BE2C (cell line): ENCODE measurements around the gene NEK9.

Experiments used
- DNase-seq: peaks from one replicate; pipeline ENCODE4 v3.0.0-alpha.2; 2020
- H3K27me3 ChIP-seq: fragments of 250-450 bp; sonication (Bioruptor Pico); 2 replicates; pipeline ENCODE4 v1.5.1; 2020; ENCODE audit warnings: mild to moderate bottlenecking
- H3K36me3 ChIP-seq: fragments of 250-450 bp; sonication (Bioruptor Pico); 2 replicates; pipeline ENCODE4 v1.5.1; 2020; ENCODE audit warnings: mild to moderate bottlenecking
- H3K4me1 ChIP-seq: fragments of 250-450 bp; sonication (Bioruptor Pico); 2 replicates; pipeline ENCODE4 v1.5.1; 2020
- H3K4me3 ChIP-seq: 2 replicates; pipeline ENCODE4 v1.5.1; 2011; ENCODE audit warnings: low read depth, low read length
- H3K9me3 ChIP-seq: fragments of 250-450 bp; sonication (Bioruptor Pico); 2 replicates; pipeline ENCODE4 v1.5.1; 2020
- TF ChIP-seq, protein P1 (sequence below): IDR thresholded peaks from 2 replicates; pipeline ENCODE4 v1.5.1; 2012; ENCODE audit warnings: mild to moderate bottlenecking, low read depth, low read length

Gene NEK9

DNA sequence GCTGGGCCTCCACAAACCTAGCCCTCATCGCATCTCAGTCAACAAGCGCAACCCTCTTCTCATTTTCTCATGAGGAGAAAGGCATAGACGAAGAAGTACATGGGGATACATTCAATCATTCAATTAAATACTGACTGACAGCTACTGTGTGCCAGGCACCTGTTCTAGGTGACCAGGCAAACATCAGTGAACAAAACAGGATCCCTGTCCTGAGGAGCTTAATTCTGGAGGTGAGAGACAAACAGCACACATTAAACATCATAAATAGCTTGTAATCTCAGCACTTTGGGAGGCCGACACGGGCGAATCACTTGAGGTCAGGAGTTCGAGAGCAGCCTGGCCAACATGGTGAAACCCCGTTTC lies 62.7 kb downstream of the NEK9 start:
- Histone ChIP-seq H3K4me1 (no peaks in the 10 kb centered on the region), H3K27me3 (no peaks in the 10 kb centered on the region), H3K4me3 (peak overlapping the region; percentile 88), H3K9me3 (no peaks in the 10 kb centered on the region), H3K36me3 (peaks cover 15% of the 10 kb centered on the region)
- DNase-seq = no peak
- TF ChIP-seq, protein P1, sequence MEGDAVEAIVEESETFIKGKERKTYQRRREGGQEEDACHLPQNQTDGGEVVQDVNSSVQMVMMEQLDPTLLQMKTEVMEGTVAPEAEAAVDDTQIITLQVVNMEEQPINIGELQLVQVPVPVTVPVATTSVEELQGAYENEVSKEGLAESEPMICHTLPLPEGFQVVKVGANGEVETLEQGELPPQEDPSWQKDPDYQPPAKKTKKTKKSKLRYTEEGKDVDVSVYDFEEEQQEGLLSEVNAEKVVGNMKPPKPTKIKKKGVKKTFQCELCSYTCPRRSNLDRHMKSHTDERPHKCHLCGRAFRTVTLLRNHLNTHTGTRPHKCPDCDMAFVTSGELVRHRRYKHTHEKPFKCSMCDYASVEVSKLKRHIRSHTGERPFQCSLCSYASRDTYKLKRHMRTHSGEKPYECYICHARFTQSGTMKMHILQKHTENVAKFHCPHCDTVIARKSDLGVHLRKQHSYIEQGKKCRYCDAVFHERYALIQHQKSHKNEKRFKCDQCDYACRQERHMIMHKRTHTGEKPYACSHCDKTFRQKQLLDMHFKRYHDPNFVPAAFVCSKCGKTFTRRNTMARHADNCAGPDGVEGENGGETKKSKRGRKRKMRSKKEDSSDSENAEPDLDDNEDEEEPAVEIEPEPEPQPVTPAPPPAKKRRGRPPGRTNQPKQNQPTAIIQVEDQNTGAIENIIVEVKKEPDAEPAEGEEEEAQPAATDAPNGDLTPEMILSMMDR = no peak

DNA sequence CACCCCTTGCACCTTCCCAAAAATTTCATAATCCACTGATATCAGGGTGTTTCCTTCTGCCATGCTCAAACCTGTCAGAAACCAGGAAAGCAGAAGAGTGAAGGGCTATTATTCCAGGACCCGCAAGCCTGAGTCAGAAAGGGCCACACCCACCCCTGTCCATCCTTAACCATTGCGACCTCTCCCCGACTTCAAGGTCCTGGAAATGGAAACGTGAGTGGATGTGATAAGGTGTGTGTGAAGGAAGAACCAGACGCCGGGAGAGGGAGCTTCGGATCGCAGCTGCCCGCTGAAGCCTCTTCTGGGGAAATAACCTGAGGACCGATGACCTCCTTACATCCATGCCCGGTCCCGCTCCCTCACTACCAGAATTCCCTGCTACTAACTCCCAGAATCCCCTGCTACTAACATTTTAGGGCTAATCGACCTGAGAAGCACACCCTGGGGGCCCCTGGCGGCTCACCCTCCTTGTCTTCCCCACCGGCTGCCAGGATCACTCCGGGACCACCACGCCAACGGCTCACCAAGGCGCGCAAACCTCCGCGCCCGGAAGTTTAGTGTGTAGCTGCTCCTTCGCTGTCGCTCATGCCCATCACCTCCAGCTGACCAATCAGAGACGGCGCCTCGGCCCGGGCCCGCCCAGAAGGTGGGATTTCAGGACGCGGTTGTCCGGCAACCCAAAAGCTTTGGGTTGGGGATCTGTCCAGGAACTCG lies 63.2 kb downstream of the NEK9 start, which contains the start of gene ACYP1:
Gene ACYP1, minus strand, starts transcription at position 534 of the 714 bp plus-strand sequence. Its CDS starts 471 bp downstream, at position 63.
- H3K36me3 ChIP-seq = peaks cover 15% of the 10 kb centered on the region
- H3K4me1 ChIP-seq = no peaks in the 10 kb centered on the region
- DNase-seq = peak; percentile 94
- no peaks in the 10 kb centered on the region for H3K9me3 ChIP-seq
- TF ChIP-seq, protein P1 = no peak
- peak within 1 kb of the TSS; percentile 88 for H3K4me3 ChIP-seq
- no peaks in the 10 kb centered on the region for H3K27me3 ChIP-seq

DNA sequence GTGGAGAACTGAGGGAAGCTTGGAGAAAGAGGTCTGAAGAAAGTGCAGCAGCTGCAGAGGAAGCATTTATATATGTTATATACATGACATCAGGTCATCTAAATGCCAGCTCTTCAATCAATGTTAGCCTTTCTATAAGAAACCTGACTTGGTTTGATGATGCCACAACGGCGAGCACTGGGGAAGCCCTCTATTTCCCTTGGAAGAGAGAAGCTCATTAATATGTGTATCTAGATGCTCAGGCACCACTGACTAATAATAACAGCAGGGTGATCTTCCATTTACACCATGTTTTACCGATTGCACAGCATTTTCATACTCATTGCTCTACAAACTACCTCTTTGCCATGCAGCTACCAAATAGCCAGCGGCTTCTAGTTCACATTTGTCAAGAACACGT lies 63.8 kb downstream of the NEK9 start:
- H3K4me1 ChIP-seq = no peaks in the 10 kb centered on the region
- TF ChIP-seq, protein P1 = no peak
- H3K27me3 ChIP-seq = no peaks in the 10 kb centered on the region
- H3K36me3 ChIP-seq = peaks cover 15% of the 10 kb centered on the region
- DNase-seq = no peak
- H3K4me3 ChIP-seq = peak overlapping the region; percentile 88
- no peaks in the 10 kb centered on the region for H3K9me3 ChIP-seq

DNA sequence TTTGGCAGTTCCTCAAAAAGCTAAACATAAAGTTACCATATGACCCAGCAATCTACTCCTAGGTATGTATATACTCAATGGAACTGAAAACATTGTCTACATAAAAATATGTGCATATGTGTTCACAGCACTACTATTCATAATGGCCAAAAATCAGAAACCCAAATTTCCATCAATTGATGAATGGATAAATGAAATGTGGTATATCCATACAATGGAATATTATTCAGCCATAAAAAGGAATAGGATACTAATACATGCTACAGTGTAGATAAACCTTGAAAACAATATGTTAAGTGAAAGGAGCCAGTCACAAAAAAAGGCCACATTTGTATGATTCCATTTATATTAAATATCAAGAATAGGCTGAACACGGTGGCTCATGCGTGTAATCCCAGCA lies 66.4 kb downstream of the NEK9 start:
- no peak for DNase-seq
- no peaks in the 10 kb centered on the region for H3K27me3 ChIP-seq
- H3K36me3 ChIP-seq = peaks cover 17% of the 10 kb centered on the region
- H3K4me3 ChIP-seq = no peak overlapping the region
- no peaks in the 10 kb centered on the region for H3K9me3 ChIP-seq
- no peaks in the 10 kb centered on the region; the same call in 1 of the 2 replicates for H3K4me1 ChIP-seq
- TF ChIP-seq, protein P1 = no peak

DNA sequence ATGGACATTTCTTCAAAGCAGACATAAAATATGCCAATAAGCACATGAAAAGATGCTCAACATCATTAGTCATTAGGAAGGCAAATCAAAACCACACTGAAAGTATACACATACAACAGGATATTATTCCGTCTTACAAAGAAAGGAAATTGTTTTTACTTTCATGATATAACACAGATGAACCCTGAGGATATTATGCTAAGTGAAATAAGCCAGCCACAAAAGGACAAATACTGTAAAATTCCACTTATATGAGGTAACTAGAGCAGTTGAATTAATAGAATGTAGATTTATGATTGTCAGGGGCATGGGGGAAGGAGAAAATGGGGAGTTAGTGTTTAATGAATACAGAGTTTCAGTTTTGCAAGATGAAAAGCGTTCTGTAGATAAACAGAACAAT lies 67.2 kb downstream of the NEK9 start:
- Histone ChIP-seq H3K4me1 (no peaks in the 10 kb centered on the region; the same call in 1 of the 2 replicates), H3K4me3 (no peak overlapping the region), H3K9me3 (no peaks in the 10 kb centered on the region), H3K27me3 (no peaks in the 10 kb centered on the region), H3K36me3 (peaks cover 17% of the 10 kb centered on the region)
- TF ChIP-seq, protein P1 = no peak
- DNase-seq = no peak

DNA sequence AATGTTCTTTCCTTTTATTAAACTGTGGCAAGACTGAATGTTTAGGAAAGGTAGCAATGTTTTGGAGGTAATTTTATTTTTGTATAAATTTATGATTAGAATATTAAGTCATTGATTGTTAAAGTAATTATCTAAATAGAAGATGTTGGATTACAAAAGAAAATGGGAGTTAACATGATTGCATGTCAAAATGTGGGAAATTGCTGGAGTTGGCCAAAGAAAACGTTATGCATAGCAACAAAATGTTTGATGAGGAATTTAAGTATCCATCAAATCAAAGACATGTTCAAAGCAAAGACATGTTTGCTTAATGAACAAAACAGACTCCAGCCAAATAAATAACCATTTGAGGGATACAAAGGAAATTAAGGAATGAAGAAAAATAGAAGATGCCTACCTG lies 72.4 kb downstream of the NEK9 start:
- no peak overlapping the region for H3K4me3 ChIP-seq
- H3K36me3 ChIP-seq = peaks cover 2% of the 10 kb centered on the region
- H3K4me1 ChIP-seq = peaks cover 9% of the 10 kb centered on the region
- TF ChIP-seq, protein P1 = no peak
- no peaks in the 10 kb centered on the region for H3K27me3 ChIP-seq
- H3K9me3 ChIP-seq = no peaks in the 10 kb centered on the region
- no peak for DNase-seq
